ENCODE measurements around the gene CALR3.

CALR3 gene

GRCh38 chr19:16527334-16527935 is 31.5 kb upstream of the CALR3 start:
- Histone ChIP-seq H3K9ac (no peak overlapping the region; a peak in 1 of 22 replicates), H3K9me3 (replicated peaks in 1 of 11) (no peaks in the 10 kb centered on the region), H3K4me3 (no peak overlapping the region), H4K20me1 (peaks cover 11 to 100% (median 100%) of the 10 kb centered on the region in 11 experiments; a peak in 21 of 22 replicates), H3K27ac (no peak overlapping the region), H3K4me2 (no peak overlapping the region), H3K36me3 (peaks cover 100% of the 10 kb centered on the region in 11 experiments), H3K4me1 (no peaks in the 10 kb centered on the region), H3K27me3 (no peaks in the 10 kb centered on the region)
- TF ChIP-seq Cebpa-rat (IDR thresholded peaks at IDR 0.05), result no peak

GRCh38 chr19:16525751-16526481 is 29.9 kb upstream of the CALR3 start:
- H3K27ac ChIP-seq, result no peak overlapping the region
- H3K4me2 ChIP-seq, result no peak overlapping the region
- no peak for TF ChIP-seq Cebpa-rat (IDR thresholded peaks at IDR 0.05)
- no peak overlapping the region for H3K4me3 ChIP-seq
- peaks cover 0 to 100% (median 99%) of the 10 kb centered on the region in 11 experiments; a peak in 21 of 22 replicates for H4K20me1 ChIP-seq
- H3K9ac ChIP-seq, result no peak overlapping the region
- no peaks in the 10 kb centered on the region for H3K9me3 ChIP-seq (replicated peaks in 1 of 11)
- H3K4me1 ChIP-seq, result no peaks in the 10 kb centered on the region
- peaks cover 97 to 100% (median 100%) of the 10 kb centered on the region in 11 experiments for H3K36me3 ChIP-seq
- H3K27me3 ChIP-seq, result no peaks in the 10 kb centered on the region

GRCh38 chr19:16524991-16525734 is 29.2 kb upstream of the CALR3 start:
- Histone ChIP-seq H3K9me3 (replicated peaks in 1 of 11) (no peaks in the 10 kb centered on the region), H3K27me3 (no peaks in the 10 kb centered on the region), H4K20me1 (peaks cover 0 to 100% (median 99%) of the 10 kb centered on the region in 11 experiments; a peak in 21 of 22 replicates), H3K27ac (no peak overlapping the region), H3K4me2 (no peak overlapping the region), H3K9ac (no peak overlapping the region), H3K4me3 (no peak overlapping the region), H3K4me1 (no peaks in the 10 kb centered on the region), H3K36me3 (peaks cover 97 to 100% (median 100%) of the 10 kb centered on the region in 11 experiments)
- TF ChIP-seq Cebpa-rat (IDR thresholded peaks at IDR 0.05), result no peak

GRCh38 chr19:16522559-16523377 is 26.8 kb upstream of the CALR3 start:
- Histone ChIP-seq H3K9me3 (replicated peaks in 1 of 11) (no peaks in the 10 kb centered on the region), H3K4me3 (no peak overlapping the region), H3K27ac (no peak overlapping the region), H3K27me3 (no peaks in the 10 kb centered on the region), H3K36me3 (peaks cover 97 to 100% (median 100%) of the 10 kb centered on the region in 11 experiments), H3K4me1 (no peaks in the 10 kb centered on the region), H3K4me2 (no peak overlapping the region), H3K9ac (no peak overlapping the region), H4K20me1 (peaks cover 0 to 100% (median 99%) of the 10 kb centered on the region in 11 experiments; a peak in 21 of 22 replicates)
- TF ChIP-seq Cebpa-rat (IDR thresholded peaks at IDR 0.05), result no peak

GRCh38 chr19:16521715-16522289 is 25.8 kb upstream of the CALR3 start:
- no peak overlapping the region for H3K4me3 ChIP-seq
- H3K27ac ChIP-seq, result no peak overlapping the region
- peaks cover 0 to 100% (median 99%) of the 10 kb centered on the region in 11 experiments; a peak in 20 of 22 replicates for H4K20me1 ChIP-seq
- no peak overlapping the region for H3K9ac ChIP-seq
- no peak overlapping the region for H3K4me2 ChIP-seq
- H3K27me3 ChIP-seq, result no peaks in the 10 kb centered on the region
- H3K9me3 ChIP-seq (replicated peaks in 1 of 11), result no peaks in the 10 kb centered on the region
- no peaks in the 10 kb centered on the region for H3K4me1 ChIP-seq
- peaks cover 97 to 100% (median 100%) of the 10 kb centered on the region in 11 experiments for H3K36me3 ChIP-seq
- no peak for TF ChIP-seq Cebpa-rat (IDR thresholded peaks at IDR 0.05)

GRCh38 chr19:16520986-16521624 is 25.1 kb upstream of the CALR3 start:
- Histone ChIP-seq H3K36me3 (peaks cover 95 to 100% (median 100%) of the 10 kb centered on the region in 11 experiments), H3K4me3 (no peak overlapping the region), H3K4me2 (no peak overlapping the region), H4K20me1 (peaks cover 0 to 100% (median 98%) of the 10 kb centered on the region in 11 experiments; a peak in 20 of 22 replicates), H3K27ac (no peak overlapping the region), H3K27me3 (no peaks in the 10 kb centered on the region), H3K4me1 (no peaks in the 10 kb centered on the region), H3K9ac (no peak overlapping the region), H3K9me3 (replicated peaks in 1 of 11) (no peaks in the 10 kb centered on the region)
- no peak for TF ChIP-seq Cebpa-rat (IDR thresholded peaks at IDR 0.05)

GRCh38 chr19:16520074-16520973 is 24.4 kb upstream of the CALR3 start:
- no peak for TF ChIP-seq Cebpa-rat (IDR thresholded peaks at IDR 0.05)
- no peak overlapping the region for H3K9ac ChIP-seq
- H3K4me1 ChIP-seq, result no peaks in the 10 kb centered on the region
- H3K36me3 ChIP-seq, result peaks cover 87 to 100% (median 93%) of the 10 kb centered on the region in 11 experiments
- no peak overlapping the region for H3K4me2 ChIP-seq
- H3K4me3 ChIP-seq, result no peak overlapping the region
- no peaks in the 10 kb centered on the region for H3K9me3 ChIP-seq (replicated peaks in 1 of 11)
- H3K27ac ChIP-seq, result no peak overlapping the region
- no peaks in the 10 kb centered on the region for H3K27me3 ChIP-seq
- H4K20me1 ChIP-seq, result peaks cover 0 to 100% (median 95%) of the 10 kb centered on the region in 11 experiments; a peak in 20 of 22 replicates
